HG03108 (cell line): ENCODE measurements around the gene DRAXIN.
A peak's percentile ranks its signal among the peaks of the same experiment; 100 is the strongest.
"Not testable (repeated sequence)": the region's sequence is repeated elsewhere in the genome, so short reads cannot be mapped to it uniquely, and the experiment has no call there.

Experiments
- ATAC-seq: cut with Tn5 transposase; IDR thresholded peaks from one replicate; pipeline ENCODE4 v1.9.1; 2021; ENCODE audit warnings: moderate library complexity; ENCODE audit not compliant: unreplicated experiment

DRAXIN gene

DNA sequence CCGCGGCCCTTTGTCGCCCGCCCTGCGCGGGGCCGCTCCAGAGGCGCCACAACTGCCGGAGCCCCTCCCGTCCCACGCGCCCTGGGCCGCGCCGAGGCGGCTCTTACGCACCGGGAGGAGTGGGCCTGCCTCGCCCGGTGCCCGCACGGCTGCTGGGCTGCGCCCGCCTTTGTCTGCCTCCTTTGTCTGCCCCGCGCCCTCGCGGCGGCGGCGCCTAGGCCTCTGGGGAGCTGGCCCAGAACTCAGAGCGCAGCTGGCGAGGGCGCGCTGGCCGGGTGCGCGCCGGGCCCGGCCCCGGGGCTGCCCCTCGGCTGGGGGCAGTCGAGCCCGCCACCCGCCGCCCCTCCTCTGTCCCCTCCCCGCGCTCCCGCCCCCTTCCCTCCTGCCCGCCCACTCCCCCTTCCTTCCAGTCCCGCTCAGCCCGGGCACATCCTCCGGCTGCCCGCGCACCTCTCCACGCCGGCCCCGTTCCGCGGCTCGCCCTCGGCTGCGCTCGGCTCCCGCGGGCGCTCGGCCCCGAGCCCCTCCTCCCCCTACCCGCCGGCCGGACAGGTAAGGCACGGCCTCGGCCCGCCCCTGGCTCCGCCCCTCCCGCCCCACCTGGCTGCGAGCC lies at the start of gene DRAXIN:
Gene DRAXIN, plus strand, starts transcription at position 409 of the 613 bp plus-strand sequence. CDS start 14,549 bp downstream, outside the sequence.
- no peak for ATAC-seq

DNA sequence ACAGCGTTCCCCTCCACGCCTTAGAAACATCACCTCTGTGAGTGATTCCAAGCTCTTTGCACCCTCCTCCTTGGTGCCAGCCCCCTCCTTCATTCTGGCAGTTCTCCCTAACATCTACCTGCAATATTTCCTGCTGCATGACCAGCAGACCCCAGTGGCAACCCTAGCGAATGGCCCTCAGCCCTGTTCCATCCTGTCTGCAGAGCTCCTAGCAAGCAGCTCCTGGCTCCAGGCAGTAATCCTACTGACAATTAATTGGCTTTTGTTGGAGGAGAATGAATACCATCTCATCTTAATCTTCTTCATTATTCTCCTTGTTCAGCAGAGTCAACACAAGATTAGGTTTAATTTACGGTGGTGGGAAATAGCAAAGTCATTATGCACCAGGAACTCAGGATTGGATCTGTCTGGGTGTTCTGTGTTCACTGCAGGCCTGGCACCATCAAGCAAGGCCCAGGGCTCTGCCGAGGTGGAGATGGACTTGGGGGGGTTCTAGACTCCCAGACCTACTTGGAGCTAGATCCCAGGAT lies 49.7 kb upstream of the DRAXIN start:
- ATAC-seq, result no peak

- not testable (repeated sequence) for ATAC-seq
These were observed 49.0 kb upstream of the DRAXIN start for GRCh38 chr1:11642418-11643017.

DNA sequence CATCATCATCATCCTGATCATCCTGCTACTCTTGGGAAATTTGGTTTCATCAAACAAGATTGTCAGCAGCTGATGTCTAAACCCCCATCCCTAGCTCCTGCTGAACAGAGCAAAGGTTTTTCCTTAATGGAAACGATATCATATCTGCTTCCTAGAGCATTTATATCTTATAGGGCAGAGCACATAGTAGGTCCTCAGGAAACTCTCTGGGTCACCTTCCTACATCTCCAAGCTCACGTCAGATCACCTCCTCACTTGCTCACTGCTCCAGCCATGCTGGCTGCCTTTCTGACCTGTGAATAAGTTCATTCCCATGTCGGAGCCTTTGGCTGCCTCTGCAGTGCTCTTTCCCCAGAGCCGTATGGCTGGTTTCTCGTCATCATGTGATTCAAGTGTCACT lies 47.7 kb upstream of the DRAXIN start:
- ATAC-seq, result no peak

DNA sequence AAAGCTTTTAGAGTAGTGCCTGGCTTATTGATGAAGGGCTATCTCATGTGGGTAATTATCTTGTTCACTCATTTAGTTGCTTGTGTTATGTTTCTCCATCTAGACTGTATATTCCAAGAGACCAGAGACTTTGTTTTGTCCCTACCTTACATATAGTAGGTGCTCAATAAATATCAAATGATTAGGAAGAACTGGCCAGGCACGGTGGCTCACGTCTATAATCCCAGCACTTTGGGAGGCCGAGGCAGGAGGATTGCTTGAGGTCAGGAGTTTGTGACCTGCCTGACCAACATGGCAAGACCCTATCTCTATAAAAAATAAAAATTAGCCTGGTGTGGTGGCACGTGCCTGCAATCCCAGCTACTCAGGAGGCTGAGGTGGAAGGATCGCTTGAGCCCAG lies 46.2 kb upstream of the DRAXIN start:
- ATAC-seq, result no peak

GRCh38 chr1:11645670-11646265 lies 45.7 kb upstream of the DRAXIN start:
- no peak for ATAC-seq

DNA sequence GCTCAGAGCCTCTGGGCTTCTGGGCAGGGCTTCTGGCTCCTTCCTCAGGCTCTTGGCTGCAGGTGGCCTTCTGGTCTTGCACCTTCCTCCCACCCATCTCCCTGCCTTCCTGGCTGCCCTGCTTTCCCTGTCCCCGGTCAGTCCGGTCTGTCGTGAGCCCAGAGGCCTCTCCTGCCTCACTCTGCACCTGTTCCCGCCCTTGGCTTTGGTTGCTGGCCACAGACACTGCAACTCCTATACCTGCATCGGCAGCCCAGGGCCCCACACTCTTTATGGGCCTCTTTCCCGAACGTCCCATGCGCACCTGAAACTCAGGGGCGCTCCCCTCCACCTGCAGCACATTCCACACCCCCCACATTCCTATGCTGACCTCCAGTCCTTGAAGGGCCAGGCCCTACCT lies 45.2 kb upstream of the DRAXIN start:
- no peak for ATAC-seq

- no peak for ATAC-seq
These were observed 44.2 kb upstream of the DRAXIN start for GRCh38 chr1:11647333-11647732.

DNA sequence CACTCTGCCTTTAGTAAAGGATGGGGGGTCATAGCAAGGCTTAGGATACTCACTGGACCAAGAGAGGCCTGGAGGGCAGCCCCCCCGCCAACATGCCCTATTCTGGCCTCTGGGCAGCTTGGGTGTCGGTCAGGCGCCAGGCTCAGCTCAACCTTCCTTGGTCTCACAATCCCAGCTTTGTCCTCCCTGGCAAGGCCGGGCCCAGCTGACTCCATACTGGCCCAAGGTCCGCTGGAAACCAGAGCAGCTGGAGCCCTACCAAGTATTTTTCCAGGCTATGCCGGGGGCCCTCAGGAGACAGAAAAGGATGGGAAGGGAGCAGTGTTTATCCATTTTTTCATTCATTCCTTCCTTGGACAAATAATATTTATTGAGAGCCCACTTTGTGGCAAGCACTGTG lies 43.5 kb upstream of the DRAXIN start:
- ATAC-seq, result no peak

GRCh38 chr1:11648732-11649158 lies 42.8 kb upstream of the DRAXIN start:
- no peak for ATAC-seq

- ATAC-seq, result no peak
These were observed 42.3 kb upstream of the DRAXIN start for GRCh38 chr1:11649237-11649623.

DNA sequence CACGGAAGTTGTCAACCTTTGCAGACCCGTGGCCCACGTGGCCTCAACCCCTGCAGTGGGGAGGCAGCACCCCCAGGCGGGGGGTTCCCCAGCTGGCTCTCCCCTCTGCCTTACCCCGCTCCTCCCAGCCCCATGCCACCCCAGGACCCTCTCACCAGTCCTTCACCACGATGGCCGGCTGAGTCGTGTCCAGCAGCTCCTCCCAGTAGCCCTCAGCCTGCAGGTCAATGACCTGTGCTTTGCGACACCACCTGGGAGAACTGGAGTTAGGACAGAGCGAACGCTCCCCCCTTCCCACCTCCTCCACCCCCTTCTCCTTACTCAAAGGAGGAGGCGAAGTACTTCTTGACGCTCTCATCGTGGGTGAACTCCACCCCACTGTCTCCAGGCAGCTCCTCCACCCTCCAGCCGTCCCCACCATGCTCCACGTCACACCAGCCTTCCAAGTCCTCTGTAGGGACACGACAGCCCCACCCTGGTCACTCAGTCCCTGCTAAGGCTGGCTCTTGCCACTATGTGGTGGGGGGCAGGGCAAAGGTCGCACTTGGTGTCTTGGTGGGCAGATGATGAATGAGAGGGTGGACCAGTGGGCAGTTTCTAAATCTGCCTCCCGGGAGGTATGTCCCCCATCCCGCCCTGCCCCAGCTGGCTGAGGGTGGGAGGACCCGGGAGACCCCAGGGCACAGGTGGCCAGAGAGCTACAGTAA lies 41.7 kb upstream of the DRAXIN start:
- no peak for ATAC-seq

- ATAC-seq, result peak; percentile 61
These were observed 41.0 kb upstream of the DRAXIN start for GRCh38 chr1:11650331-11650991.

- ATAC-seq, result no peak
These were observed 40.5 kb upstream of the DRAXIN start for GRCh38 chr1:11651017-11651416.

DNA sequence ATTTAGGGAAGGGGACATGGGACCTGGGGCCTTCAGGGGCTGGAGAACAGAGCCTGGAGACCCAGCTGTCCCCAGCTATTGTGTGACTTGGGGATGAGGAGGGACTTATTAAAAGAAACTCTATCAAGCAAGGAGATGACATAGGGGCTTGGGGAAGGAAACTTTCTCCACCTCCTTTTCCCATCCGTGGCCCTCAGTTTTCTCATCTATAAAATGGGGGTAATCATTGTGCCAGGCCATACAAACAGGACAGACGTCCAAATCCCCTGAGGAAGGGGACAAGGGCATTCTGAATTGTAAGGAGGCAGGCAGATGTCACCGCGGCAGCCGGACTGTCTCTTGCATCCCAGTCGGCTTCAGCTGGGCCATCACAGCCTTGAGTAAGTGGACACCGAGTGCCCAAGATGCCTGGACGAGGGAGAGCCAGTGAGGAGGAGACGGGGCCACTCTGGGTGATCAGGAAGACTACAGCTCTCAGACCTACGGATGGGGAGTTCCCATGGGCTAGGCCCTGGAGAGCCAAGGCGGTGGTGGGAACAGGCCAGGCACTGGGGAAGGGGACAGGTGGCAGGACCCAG lies 39.2 kb upstream of the DRAXIN start:
- ATAC-seq, result no peak

GRCh38 chr1:11653101-11653860 lies 38.2 kb upstream of the DRAXIN start:
- ATAC-seq, result no peak

- ATAC-seq, result no peak
These were observed 37.7 kb upstream of the DRAXIN start for GRCh38 chr1:11653861-11654136.

DNA sequence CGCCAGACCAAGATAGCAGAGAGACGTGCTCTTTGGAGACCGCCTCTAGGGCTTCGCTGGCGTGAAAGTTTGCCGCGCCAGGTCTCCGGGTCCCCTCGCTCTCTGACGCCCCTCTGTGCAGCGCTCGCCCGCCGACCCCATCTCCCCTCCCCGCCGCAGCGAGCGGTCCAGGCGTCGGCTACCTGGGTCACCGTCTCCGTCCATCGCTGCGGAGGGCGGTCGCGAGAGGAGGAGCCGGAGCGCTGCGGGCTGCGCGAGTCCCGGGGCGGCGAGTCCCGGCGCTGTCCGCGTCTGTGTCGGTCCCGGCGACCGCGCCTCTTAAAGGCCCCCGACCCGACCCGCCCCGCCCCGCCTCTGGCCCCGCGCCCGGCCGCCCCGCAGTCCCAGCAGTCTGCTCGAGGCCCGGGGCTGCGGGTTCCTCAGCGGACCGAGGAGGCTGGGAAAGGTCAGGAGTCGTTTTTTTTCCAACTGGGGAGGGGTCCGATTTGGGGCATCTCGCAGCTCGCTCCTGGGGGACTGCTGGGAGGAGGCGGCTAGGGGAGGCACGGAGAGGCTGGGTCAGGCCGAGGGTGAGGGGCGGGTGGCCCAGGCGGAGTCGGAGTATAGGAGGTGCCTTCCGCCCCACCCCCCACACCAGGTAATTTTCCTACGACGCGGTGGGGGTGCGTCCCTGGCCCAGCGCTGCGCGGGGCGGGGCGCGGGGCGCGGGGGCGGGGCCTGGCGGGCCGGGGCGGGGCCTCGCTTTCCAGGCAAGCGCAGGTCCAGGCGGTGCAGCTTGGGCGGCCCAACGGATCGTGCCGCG lies 37.2 kb upstream of the DRAXIN start, which contains the start of the genes FBXO2 and FBXO44:
Gene FBXO2, minus strand, starts transcription at position 293 of the 802 bp plus-strand sequence. Its CDS starts 89 bp downstream, at position 204.
Gene FBXO44, plus strand, starts transcription at position 741 of the 802 bp plus-strand sequence. CDS start 959 bp downstream, outside the sequence.
- ATAC-seq, result peak; percentile 47
